OCI-LY1 (cell line): ENCODE results near the gene IGFBP5.

ENCODE experiments used
- H2AFZ ChIP-seq: fragments of 200-600 bp; sonication (generic), shearing (Covaris generic); 2 replicates; pipeline ENCODE4 v1.6.0; 2014; ENCODE audit warnings: antibody characterized with exemption, mild to moderate bottlenecking, low read length
- H3F3A ChIP-seq: fragments of 200-600 bp; sonication (generic), shearing (Covaris generic); 2 replicates; pipeline ENCODE4 v1.6.0; 2014; ENCODE audit warnings: mild to moderate bottlenecking, antibody characterized with exemption, low read length, moderate library complexity; ENCODE audit not compliant: insufficient read depth
- H3K27ac ChIP-seq: fragments of 200-600 bp; sonication (generic); 2 replicates; pipeline ENCODE4 v1.5.1; 2014; ENCODE audit warnings: low read length, mixed run types, mild to moderate bottlenecking, low read depth; ENCODE audit not compliant: poor library complexity, severe bottlenecking
- H3K27me3 ChIP-seq: fragments of 200-600 bp; sonication (generic); 2 replicates; pipeline ENCODE4 v1.6.0; 2014; ENCODE audit warnings: antibody characterized with exemption, mild to moderate bottlenecking, low read length, moderate library complexity; ENCODE audit not compliant: insufficient read depth
- H3K36me3 ChIP-seq: fragments of 200-600 bp; sonication (generic); 2 replicates; pipeline ENCODE4 v1.6.1; 2014; ENCODE audit warnings: mild to moderate bottlenecking, antibody characterized with exemption, low read length, moderate library complexity, mixed read lengths; ENCODE audit not compliant: insufficient read depth
- H3K4me1 ChIP-seq: fragments of 200-600 bp; sonication (generic); 2 replicates; pipeline ENCODE4 v1.5.1; 2014; ENCODE audit warnings: mild to moderate bottlenecking, low read length, moderate library complexity; ENCODE audit not compliant: insufficient read depth, severe bottlenecking
- H3K4me2 ChIP-seq: fragments of 200-600 bp; sonication (generic), shearing (Covaris generic); 2 replicates; pipeline ENCODE4 v1.6.1; 2014; ENCODE audit warnings: low read length
- H3K4me3 ChIP-seq: fragments of 200-600 bp; sonication (generic); 2 replicates; pipeline ENCODE4 v1.5.1; 2014; ENCODE audit warnings: low read length, low read depth, mild to moderate bottlenecking, mixed read lengths; ENCODE audit not compliant: poor library complexity, severe bottlenecking
- H3K79me2 ChIP-seq: fragments of 200-600 bp; shearing (Covaris generic); 2 replicates; pipeline ENCODE4 v1.6.1; 2016; ENCODE audit warnings: mixed run types, low read length, mixed read lengths; ENCODE audit not compliant: insufficient read depth
- H3K9ac ChIP-seq: fragments of 200-600 bp; sonication (generic), shearing (Covaris generic); 2 replicates; pipeline ENCODE4 v1.6.1; 2014; ENCODE audit warnings: mild to moderate bottlenecking, low read length, mixed read lengths
- H3K9me2 ChIP-seq: fragments of 200-600 bp; sonication (generic), shearing (Covaris generic); 2 replicates; pipeline ENCODE4 v1.6.1; 2014; ENCODE audit warnings: low read depth, mild to moderate bottlenecking, low read length, mixed read lengths
- H3K9me3 ChIP-seq: fragments of 200-600 bp; shearing (Covaris generic); 2 replicates; pipeline ENCODE4 v1.6.1; 2014; ENCODE audit warnings: low read length, mixed read lengths
- H4K20me1 ChIP-seq: fragments of 200-600 bp; sonication (generic), shearing (Covaris generic); 2 replicates; pipeline ENCODE4 v1.6.0; 2016; ENCODE audit warnings: mild to moderate bottlenecking, low read length; ENCODE audit not compliant: insufficient read depth
- EZH2 ChIP-seq: fragments of 200-600 bp; sonication (generic), shearing (Covaris generic); IDR thresholded peaks from 2 replicates; pipeline ENCODE4 v1.8.0; 2017; ENCODE audit warnings: borderline replicate concordance, mixed run types, mild to moderate bottlenecking, antibody characterized with exemption, low read length, moderate library complexity, mixed read lengths
- TF ChIP-seq, protein P1 (sequence below): fragments of 200-600 bp; sonication (generic), shearing (Covaris generic); IDR thresholded peaks from 2 replicates; pipeline ENCODE4 v1.5.1; 2017; ENCODE audit warnings: mild to moderate bottlenecking, antibody characterized with exemption, low read length, moderate library complexity, mixed read lengths

The IGFBP5 gene

DNA sequence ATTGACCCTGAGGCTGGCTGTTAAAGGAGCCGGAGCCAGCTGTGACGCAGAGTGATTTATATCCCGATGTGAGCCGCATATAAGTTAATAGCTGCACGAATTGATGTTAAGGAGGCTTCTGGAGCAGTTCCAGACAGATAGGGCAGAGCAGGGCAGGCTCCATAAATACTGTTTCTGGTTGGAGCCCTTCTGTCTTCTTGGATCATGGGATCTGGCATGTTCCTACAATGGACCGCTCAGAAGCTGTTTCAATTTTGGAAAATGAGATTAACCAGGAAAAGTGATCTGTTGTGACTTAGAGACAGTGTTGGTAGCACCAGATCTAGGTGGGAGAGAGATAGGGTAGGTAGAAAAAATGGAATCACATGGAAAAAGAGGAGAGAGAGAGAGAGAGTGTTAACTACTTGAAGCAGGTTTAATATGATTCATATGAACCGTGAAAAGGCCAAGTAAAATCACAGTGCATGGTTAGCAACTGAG is 4.8 kb upstream of the IGFBP5 start:
- Histone ChIP-seq H3K4me2 (no peak overlapping the region), H3F3A (no peaks in the 10 kb centered on the region), H3K79me2 (no peaks in the 10 kb centered on the region), H3K9me3 (no peaks in the 10 kb centered on the region), H2AFZ (no peak overlapping the region), H3K27ac (no peak overlapping the region), H3K27me3 (no peaks in the 10 kb centered on the region), H3K9ac (no peak overlapping the region), H3K36me3 (no peaks in the 10 kb centered on the region), H3K4me1 (no peaks in the 10 kb centered on the region), H3K9me2 (no peaks in the 10 kb centered on the region), H4K20me1 (no peaks in the 10 kb centered on the region), H3K4me3 (no peak overlapping the region)
- TF ChIP-seq EZH2: no peak
- TF ChIP-seq, protein P1, sequence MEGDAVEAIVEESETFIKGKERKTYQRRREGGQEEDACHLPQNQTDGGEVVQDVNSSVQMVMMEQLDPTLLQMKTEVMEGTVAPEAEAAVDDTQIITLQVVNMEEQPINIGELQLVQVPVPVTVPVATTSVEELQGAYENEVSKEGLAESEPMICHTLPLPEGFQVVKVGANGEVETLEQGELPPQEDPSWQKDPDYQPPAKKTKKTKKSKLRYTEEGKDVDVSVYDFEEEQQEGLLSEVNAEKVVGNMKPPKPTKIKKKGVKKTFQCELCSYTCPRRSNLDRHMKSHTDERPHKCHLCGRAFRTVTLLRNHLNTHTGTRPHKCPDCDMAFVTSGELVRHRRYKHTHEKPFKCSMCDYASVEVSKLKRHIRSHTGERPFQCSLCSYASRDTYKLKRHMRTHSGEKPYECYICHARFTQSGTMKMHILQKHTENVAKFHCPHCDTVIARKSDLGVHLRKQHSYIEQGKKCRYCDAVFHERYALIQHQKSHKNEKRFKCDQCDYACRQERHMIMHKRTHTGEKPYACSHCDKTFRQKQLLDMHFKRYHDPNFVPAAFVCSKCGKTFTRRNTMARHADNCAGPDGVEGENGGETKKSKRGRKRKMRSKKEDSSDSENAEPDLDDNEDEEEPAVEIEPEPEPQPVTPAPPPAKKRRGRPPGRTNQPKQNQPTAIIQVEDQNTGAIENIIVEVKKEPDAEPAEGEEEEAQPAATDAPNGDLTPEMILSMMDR: no peak

DNA sequence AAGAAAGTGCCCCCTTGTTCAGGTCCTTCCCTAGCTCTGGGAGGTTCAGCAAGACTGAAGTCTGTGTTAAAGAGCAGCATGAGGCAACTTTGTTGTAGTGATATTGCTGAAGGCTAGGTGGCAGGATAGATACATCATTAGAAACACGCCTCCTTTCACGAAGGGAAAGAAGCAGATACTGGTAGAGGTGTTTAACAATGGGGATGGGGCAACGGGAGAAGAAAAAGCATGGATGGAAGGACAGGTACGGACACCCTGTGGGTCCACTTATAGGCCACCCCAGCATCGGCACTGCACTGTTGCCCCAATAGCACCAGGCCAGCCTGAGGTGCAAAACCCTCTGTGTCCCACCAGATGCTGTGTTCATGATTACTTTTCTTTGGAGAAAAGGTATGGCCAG is 3.5 kb upstream of the IGFBP5 start:
- Histone ChIP-seq H3K9me3 (no peaks in the 10 kb centered on the region), H3K9ac (no peak overlapping the region), H3K27me3 (no peaks in the 10 kb centered on the region), H3K36me3 (no peaks in the 10 kb centered on the region), H3K4me1 (no peaks in the 10 kb centered on the region), H4K20me1 (no peaks in the 10 kb centered on the region), H3K79me2 (no peaks in the 10 kb centered on the region), H3K4me2 (no peak overlapping the region), H2AFZ (no peak overlapping the region), H3K27ac (no peak overlapping the region), H3K9me2 (no peaks in the 10 kb centered on the region), H3F3A (no peaks in the 10 kb centered on the region), H3K4me3 (no peak overlapping the region)
- TF ChIP-seq, protein P1: peak; percentile 62
- no peak for TF ChIP-seq EZH2

DNA sequence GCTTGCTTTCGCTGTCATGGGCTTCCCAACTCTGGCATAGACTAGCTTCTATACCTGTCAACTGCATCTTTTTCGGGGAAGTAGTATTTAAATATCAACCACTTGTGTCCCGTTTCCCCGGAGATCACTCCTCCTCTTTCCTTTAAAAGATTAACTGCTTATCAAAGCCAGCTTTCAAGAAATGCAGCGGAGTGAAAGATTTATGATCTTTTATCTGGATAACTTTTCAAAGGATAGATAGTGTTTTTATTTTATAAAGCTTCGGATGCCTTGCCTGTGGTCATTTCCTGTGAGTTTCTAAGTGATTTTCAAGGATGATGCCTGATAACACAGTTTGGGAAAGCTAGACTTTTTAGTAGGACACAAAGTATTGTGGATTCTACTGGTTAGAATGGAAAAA is 2.9 kb upstream of the IGFBP5 start:
- H3K36me3 ChIP-seq: no peaks in the 10 kb centered on the region
- no peak overlapping the region for H3K4me3 ChIP-seq
- H3K4me2 ChIP-seq: no peak overlapping the region
- no peaks in the 10 kb centered on the region for H3K9me3 ChIP-seq
- H3K9me2 ChIP-seq: no peaks in the 10 kb centered on the region
- H4K20me1 ChIP-seq: no peaks in the 10 kb centered on the region
- no peaks in the 10 kb centered on the region for H3F3A ChIP-seq
- H3K9ac ChIP-seq: no peak overlapping the region
- H3K4me1 ChIP-seq: no peaks in the 10 kb centered on the region
- no peaks in the 10 kb centered on the region for H3K79me2 ChIP-seq
- no peak overlapping the region for H2AFZ ChIP-seq
- H3K27ac ChIP-seq: no peak overlapping the region
- no peaks in the 10 kb centered on the region for H3K27me3 ChIP-seq
- TF ChIP-seq, protein P1: no peak
- TF ChIP-seq EZH2: no peak
